PC-9 (cell line): ENCODE results near the gene DNASE1L2.

Source experiments
- EZH2 ChIP-seq: fragments of 200-600 bp; sonication (generic); IDR thresholded peaks from 2 replicates; pipeline ENCODE4 v1.8.0; 2017; ENCODE audit warnings: antibody characterized with exemption, low read depth
- TF ChIP-seq, protein P1 (sequence below): fragments of 200-600 bp; sonication (generic); conservative IDR thresholded peaks from 2 replicates; pipeline ENCODE4 v1.6.1; 2017; ENCODE audit warnings: mixed run types, antibody characterized with exemption, mild to moderate bottlenecking, moderate library complexity

DNA sequence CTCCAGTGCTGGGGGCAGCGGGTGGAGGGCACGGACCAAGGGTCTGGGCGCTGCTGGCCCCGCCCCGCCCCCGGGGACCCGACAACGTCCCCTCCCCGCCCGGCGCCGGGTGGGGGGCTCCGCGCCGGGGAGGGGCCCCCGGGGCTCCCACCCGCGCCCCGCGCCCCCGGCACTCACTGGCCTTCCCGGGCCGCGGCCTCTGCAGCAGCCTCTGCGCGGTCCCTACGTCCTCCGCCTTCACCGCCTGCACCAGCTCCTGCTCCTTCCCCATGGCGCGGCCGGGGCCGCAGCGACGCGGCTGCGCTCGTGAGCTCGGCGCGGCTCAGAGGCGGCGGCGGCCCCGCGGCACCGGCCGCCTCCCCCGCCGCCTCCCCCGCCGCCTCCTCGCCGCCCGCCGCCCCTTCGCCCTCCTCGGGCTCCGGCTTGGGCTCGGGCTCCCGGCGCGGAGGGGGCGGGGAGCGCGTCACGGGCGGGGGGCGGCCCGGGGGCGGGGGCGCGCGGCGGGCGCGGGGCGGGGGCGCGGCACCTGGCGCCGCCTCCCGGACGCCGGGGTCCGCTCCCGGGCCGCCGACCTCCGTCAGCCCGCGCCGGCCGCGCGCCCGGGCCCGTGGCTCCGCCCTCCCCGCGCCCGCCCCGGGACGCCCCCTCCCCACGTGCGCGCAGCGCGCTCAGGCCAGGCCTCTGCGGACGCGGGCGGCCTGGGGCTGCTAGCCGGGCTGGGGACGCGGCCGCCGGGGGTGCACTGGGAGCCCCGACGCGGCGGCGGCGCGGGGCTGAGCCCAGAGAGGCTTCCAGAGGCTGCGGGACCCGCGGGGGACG lies 39.9 kb upstream of the DNASE1L2 start, which contains the start of gene CASKIN1:
- TF ChIP-seq, protein P1, sequence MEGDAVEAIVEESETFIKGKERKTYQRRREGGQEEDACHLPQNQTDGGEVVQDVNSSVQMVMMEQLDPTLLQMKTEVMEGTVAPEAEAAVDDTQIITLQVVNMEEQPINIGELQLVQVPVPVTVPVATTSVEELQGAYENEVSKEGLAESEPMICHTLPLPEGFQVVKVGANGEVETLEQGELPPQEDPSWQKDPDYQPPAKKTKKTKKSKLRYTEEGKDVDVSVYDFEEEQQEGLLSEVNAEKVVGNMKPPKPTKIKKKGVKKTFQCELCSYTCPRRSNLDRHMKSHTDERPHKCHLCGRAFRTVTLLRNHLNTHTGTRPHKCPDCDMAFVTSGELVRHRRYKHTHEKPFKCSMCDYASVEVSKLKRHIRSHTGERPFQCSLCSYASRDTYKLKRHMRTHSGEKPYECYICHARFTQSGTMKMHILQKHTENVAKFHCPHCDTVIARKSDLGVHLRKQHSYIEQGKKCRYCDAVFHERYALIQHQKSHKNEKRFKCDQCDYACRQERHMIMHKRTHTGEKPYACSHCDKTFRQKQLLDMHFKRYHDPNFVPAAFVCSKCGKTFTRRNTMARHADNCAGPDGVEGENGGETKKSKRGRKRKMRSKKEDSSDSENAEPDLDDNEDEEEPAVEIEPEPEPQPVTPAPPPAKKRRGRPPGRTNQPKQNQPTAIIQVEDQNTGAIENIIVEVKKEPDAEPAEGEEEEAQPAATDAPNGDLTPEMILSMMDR, result no peak
- no peak for TF ChIP-seq EZH2
